Uterus (tissue), 2 donors: ENCODE data around the gene RFX3.

ENCODE experiments used
- CTCF ChIP-seq, 4 experiments: fragments of 200-600 bp in 2 of 4; fragments of 450-650 bp in 2 of 4; sonication (generic) in 2 of 4; IDR thresholded peaks; one replicate each; pipeline ENCODE4 v1.5.1; 2016 to 2019; ENCODE audit warnings: antibody characterized with exemption in 4 of 4, mild to moderate bottlenecking in 2 of 4, moderate library complexity in 1 of 4
- POLR2A ChIP-seq, 2 donors: fragments of 450-650 bp; IDR thresholded peaks; one replicate each; pipeline ENCODE4 v1.6.1; 2016; ENCODE audit warnings: antibody characterized with exemption in 2 of 2, mild to moderate bottlenecking in 1 of 2, moderate library complexity in 1 of 2

- no peak for TF ChIP-seq CTCF (IDR thresholded peaks at IDR 0.05)
- no peak for TF ChIP-seq POLR2A (IDR thresholded peaks at IDR 0.05)
Measured at GRCh38 chr9:3330792-3331420, 194.9 kb downstream of the RFX3 start.
